ENCODE measurements around the gene CFP. TPM values are rescaled to one million over a fixed set of nuclear protein-coding genes. Genes with fewer than 3 reads are reported as not detected.

CFP gene
- total and polyA plus RNA-seq, 2 of the 13 experiments (the other 11 are each of a cell fraction or from before 2014, with no cell fraction given), result 0.01 TPM; not detected in 1

GRCh38 chrX:47593522-47593921 lies 36.2 kb downstream of the CFP start:
- intact Hi-C loops (cut with micrococcal nuclease; ENCODE audit: unreplicated experiment), result no loop called here
- H3K9ac ChIP-seq (ENCODE audit: insufficient read depth, low read depth, low read length), result no peak overlapping the region
- H3K36me3 ChIP-seq (replicated peaks in 1 of 2; ENCODE audit: control insufficient read depth in 1 of 2, insufficient read depth in 2 of 2, low read length in 2 of 2), result no peaks in the 10 kb centered on the region
- no peak for DNase-seq (ENCODE audit: low spot score)
- no peaks in the 10 kb centered on the region for H3K4me1 ChIP-seq (ENCODE audit: insufficient read depth, low read length)
- no TSS peak for BruUV-seq (replicated peaks)
- no peak overlapping the region for H3K27ac ChIP-seq (ENCODE audit: extremely low read length, insufficient read depth, low read length)
- ChIA-PET CTCF (ENCODE audit: low intra/inter-chr PET ratio, low total read pairs) (no interaction called here), POLR2A (no interaction called here)
- no peaks in the 10 kb centered on the region for H3K9me3 ChIP-seq (ENCODE audit: low read length)
- no peak for ATAC-seq
- no peak overlapping the region for H2AFZ ChIP-seq (ENCODE audit: low read length)
- 3% methylated on average over 4 of the region's 4 CpGs for WGBS (ENCODE audit: low lambda C conversion rate)
- in situ Hi-C loops (cut with HindIII; ENCODE audit: extremely low pct_ligation_motif_present, low pct_unique_long_range_greater_than_20kb), result no loop called here
- TF ChIP-seq NFYB (CRISPR knock-in tag; IDR thresholded peaks at IDR 0.05) (no peak), ZBTB43 (CRISPR knock-in tag; conservative IDR thresholded peaks at IDR 0.05) (no peak), SRY (CRISPR knock-in tag; IDR thresholded peaks at IDR 0.05) (no peak)
- no peaks in the 10 kb centered on the region for H4K20me1 ChIP-seq (ENCODE audit: insufficient read depth, low read length)
- no peaks in the 10 kb centered on the region; a peak in 1 of 5 replicates for H3K27me3 ChIP-seq (ENCODE audit: control insufficient read depth in 1 of 2, insufficient read depth in 2 of 2, low read length in 2 of 2)
- H3K4me3 ChIP-seq (replicated peaks in 1 of 3; ENCODE audit: insufficient read depth in 1 of 3, low read depth in 2 of 3, low read length in 3 of 3), result no peak overlapping the region
- H3K4me2 ChIP-seq (ENCODE audit: low read depth, low read length), result no peak overlapping the region
- no peak for FAIRE-seq
- no peaks in the 10 kb centered on the region for H3K79me2 ChIP-seq (ENCODE audit: insufficient read depth, low read length)

GRCh38 chrX:47590984-47591383 lies 38.7 kb downstream of the CFP start:
- Histone ChIP-seq H3K9ac (ENCODE audit: insufficient read depth, low read depth, low read length) (no peak overlapping the region), H3K27ac (ENCODE audit: extremely low read length, insufficient read depth, low read length) (no peak overlapping the region), H3K4me3 (replicated peaks in 1 of 3; ENCODE audit: insufficient read depth in 1 of 3, low read depth in 2 of 3, low read length in 3 of 3) (no peak overlapping the region), H4K20me1 (ENCODE audit: insufficient read depth, low read length) (no peaks in the 10 kb centered on the region), H3K79me2 (ENCODE audit: insufficient read depth, low read length) (no peaks in the 10 kb centered on the region), H3K27me3 (ENCODE audit: control insufficient read depth in 1 of 2, insufficient read depth in 2 of 2, low read length in 2 of 2) (no peaks in the 10 kb centered on the region; a peak in 1 of 5 replicates), H3K4me1 (ENCODE audit: insufficient read depth, low read length) (no peaks in the 10 kb centered on the region), H2AFZ (ENCODE audit: low read length) (no peak overlapping the region), H3K36me3 (replicated peaks in 1 of 2; ENCODE audit: control insufficient read depth in 1 of 2, insufficient read depth in 2 of 2, low read length in 2 of 2) (no peaks in the 10 kb centered on the region), H3K9me3 (ENCODE audit: low read length) (no peaks in the 10 kb centered on the region), H3K4me2 (ENCODE audit: low read depth, low read length) (no peak overlapping the region)
- in situ Hi-C loops (cut with HindIII; ENCODE audit: extremely low pct_ligation_motif_present, low pct_unique_long_range_greater_than_20kb) (no loop called here), intact Hi-C loops (cut with micrococcal nuclease; ENCODE audit: unreplicated experiment) (no loop called here)
- ChIA-PET POLR2A (no interaction called here), CTCF (ENCODE audit: low intra/inter-chr PET ratio, low total read pairs) (no interaction called here)
- no peak for DNase-seq (ENCODE audit: low spot score)
- BruUV-seq (replicated peaks), result no TSS peak
- FAIRE-seq, result no peak
- WGBS (ENCODE audit: low lambda C conversion rate), result 14% methylated on average over 3 of the region's 5 CpGs
- ATAC-seq, result no peak
- TF ChIP-seq ZNF574 (CRISPR knock-in tag; IDR thresholded peaks at IDR 0.05), result no peak
- TF ChIP-seq RXRB (CRISPR knock-in tag; IDR thresholded peaks at IDR 0.05; ENCODE audit: borderline replicate concordance), result no peak
- TF ChIP-seq RAD21 (CRISPR knock-in tag; IDR thresholded peaks at IDR 0.05), result no peak
- TF ChIP-seq MTA3 (CRISPR knock-in tag; IDR thresholded peaks at IDR 0.05), result no peak
- TF ChIP-seq ZBTB1 (CRISPR knock-in tag; IDR thresholded peaks at IDR 0.05; ENCODE audit: borderline replicate concordance), result no peak
- TF ChIP-seq ZZZ3 (CRISPR knock-in tag; IDR thresholded peaks at IDR 0.05; ENCODE audit: borderline replicate concordance), result no peak
- TF ChIP-seq ZNF382 (CRISPR knock-in tag; IDR thresholded peaks at IDR 0.05; ENCODE audit: borderline replicate concordance), result no peak
- no peak for TF ChIP-seq SP5 (CRISPR knock-in tag; IDR thresholded peaks at IDR 0.05; ENCODE audit: borderline replicate concordance, low read depth)

All from HepG2 (cell line).